WI38 (cell line): ENCODE measurements around the gene TRA2A.
"Not testable (repeated sequence)": the region's sequence is repeated elsewhere in the genome, so short reads cannot be mapped to it uniquely, and the experiment has no call there.

Experiments
- H3K4me3 ChIP-seq: 2 replicates; pipeline ENCODE4 v1.5.1; 2011; ENCODE audit warnings: low read depth, mild to moderate bottlenecking, control low read depth, low read length
- TF ChIP-seq, protein P1 (sequence below): IDR thresholded peaks from 2 replicates; pipeline ENCODE4 v1.5.1; 2012; ENCODE audit warnings: low read depth, mild to moderate bottlenecking, control low read depth, low read length

Gene TRA2A

DNA sequence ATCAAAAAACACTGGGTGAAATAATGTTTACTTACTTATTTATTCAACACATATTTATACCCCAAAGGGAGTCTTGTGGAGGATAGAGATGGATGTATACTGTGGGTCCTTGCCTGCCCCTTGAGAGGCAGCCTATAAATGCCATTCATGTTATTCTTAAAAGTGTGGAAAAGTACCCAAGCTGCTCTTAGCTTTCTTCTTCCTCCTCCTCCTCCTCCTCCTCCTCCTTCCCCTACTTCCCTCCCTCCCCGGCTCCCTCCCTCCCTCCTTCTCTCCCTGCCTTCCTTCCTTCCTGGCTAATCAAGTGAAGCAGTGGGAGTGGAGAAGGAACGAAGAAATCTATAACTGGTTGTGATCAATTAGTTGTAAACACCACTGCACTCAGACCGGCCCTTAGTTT is 40.3 kb downstream of the TRA2A start:
- TF ChIP-seq, protein P1, sequence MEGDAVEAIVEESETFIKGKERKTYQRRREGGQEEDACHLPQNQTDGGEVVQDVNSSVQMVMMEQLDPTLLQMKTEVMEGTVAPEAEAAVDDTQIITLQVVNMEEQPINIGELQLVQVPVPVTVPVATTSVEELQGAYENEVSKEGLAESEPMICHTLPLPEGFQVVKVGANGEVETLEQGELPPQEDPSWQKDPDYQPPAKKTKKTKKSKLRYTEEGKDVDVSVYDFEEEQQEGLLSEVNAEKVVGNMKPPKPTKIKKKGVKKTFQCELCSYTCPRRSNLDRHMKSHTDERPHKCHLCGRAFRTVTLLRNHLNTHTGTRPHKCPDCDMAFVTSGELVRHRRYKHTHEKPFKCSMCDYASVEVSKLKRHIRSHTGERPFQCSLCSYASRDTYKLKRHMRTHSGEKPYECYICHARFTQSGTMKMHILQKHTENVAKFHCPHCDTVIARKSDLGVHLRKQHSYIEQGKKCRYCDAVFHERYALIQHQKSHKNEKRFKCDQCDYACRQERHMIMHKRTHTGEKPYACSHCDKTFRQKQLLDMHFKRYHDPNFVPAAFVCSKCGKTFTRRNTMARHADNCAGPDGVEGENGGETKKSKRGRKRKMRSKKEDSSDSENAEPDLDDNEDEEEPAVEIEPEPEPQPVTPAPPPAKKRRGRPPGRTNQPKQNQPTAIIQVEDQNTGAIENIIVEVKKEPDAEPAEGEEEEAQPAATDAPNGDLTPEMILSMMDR, result no peak

DNA sequence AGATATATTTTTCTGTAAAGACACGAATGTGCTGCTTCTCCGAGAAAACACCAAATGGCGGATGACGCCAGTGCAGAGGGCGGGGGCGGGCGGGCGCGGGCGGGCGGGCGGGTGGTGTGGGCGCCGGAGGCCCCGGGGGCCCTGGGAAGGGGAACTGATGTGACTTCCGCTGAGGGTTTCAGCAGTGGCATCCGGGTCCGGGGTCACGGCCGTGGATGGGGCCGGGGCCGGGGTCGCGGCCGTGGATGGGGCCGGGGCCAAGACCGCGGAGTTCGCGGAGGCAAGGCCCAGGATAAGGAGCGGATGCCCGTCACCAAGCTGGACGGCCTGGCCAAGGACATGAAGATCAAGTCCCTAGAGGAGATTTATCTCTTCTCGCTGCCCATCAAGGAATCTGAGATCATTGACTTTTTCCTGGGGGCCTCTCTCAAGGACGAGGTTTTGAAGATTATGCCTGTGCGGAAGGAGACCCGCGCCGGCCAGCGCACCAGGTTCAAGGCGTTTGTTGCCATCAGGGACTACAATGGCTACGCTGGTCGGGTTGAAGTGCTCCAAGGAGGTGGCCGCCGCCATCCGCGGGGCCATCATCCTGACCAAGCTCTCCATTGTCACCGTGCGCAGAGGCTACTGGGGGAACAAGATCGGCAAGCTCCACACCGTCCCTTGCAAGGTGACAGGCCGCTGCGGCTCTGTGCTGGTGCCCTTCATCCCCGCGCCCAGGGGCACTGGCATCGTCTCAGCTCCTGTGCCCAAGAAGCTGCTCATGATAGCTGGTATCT is 41.2 kb downstream of the TRA2A start:
- TF ChIP-seq, protein P1, result no peak
- peak overlapping the region; percentile 55 for H3K4me3 ChIP-seq

More for the DNA sequence above, 40.3 kb downstream of the TRA2A start:
- no peak overlapping the region for H3K4me3 ChIP-seq

DNA sequence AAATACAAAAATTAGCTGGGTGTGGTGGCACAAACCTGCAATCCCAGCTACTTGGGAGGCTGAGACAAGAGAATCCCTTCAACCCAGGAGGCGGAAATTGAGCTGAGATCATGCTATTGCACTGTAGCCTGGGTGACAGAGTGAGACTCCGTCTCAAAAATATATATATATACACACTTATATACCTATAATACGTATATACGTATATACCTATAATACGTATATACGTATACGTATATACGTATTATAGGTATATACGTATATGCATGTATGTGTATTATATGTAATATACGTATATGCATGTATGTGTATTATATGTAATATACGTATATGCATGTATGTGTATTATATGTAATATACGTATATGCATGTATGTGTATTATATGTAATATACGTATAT is 43.1 kb downstream of the TRA2A start:
- not testable (repeated sequence) for H3K4me3 ChIP-seq

DNA sequence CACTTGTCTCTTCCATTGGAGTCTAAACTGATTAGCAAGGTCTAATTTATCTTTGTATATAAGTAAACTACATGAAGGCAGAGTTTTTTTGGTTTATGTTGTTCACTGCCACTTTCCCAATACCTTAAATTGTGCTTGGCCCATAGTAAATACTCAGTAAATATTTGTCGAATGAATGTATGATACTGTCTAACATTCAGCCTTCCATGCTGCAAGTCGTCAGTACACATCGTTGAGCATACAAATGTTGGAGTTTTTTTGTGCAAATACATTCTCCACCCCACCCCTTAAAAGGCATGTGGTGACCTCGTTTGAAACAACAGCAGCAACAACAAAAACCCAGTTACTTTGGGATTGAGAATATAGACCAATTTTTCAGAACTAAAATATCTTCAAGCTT is 44.1 kb downstream of the TRA2A start:
- no peak overlapping the region for H3K4me3 ChIP-seq
- TF ChIP-seq, protein P1, result no peak

DNA sequence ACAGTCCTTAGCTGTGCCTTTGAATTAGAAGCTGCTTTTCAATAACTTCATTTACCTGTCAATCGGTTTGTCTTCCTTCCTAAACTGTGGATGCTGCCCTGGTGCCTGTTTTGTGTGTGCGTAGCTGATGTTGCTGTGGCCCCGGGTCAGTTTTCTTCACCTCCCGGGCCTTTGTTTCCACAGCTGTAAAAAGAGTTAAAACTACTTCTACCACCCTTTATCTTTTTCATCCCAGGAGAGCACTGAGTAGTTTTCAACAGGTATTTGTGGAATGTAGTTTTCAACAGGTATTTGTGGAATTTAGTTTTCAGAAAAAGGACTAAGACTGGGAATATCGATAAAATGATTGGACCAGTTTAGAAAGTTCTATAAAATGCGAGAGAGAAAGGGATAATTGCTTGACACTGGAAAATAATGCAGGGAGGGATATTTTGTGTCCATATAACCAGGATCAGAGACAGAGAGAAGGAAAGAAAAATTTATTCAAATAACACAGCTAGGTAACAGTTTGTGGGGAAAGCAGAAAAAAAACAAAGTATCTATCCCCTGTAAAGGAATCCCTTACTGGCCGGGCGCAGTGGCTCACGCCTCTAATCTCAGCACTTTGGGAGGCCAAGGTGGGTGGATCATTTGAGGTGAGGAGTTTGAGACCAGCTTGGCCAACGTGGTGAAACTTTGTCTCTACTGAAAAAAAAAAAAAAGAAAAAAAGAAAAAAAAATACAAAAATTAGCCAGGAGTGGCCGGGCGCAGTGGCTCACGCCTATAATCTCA is 45.6 kb downstream of the TRA2A start:
- TF ChIP-seq, protein P1, result no peak
- H3K4me3 ChIP-seq, result no peak overlapping the region

DNA sequence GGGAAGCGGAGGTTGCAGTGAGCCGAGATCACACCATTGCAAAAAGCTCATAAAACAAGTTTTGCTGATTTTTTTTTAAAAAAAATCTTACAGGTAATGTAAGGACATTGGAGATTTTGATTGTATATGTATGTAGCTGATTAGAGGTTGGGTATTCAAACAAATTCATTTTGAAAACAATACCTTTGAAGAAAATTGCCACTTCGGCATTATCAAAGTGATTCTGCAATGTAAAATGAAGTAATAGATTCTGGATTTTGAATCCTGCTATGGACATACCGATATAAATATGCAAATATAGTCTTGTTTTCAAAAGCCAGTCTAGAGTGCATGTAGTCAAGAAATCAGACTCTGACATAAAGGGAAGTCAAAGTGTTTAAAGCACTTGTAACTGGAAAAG is 49.1 kb downstream of the TRA2A start:
- no peak overlapping the region for H3K4me3 ChIP-seq
- TF ChIP-seq, protein P1, result no peak

DNA sequence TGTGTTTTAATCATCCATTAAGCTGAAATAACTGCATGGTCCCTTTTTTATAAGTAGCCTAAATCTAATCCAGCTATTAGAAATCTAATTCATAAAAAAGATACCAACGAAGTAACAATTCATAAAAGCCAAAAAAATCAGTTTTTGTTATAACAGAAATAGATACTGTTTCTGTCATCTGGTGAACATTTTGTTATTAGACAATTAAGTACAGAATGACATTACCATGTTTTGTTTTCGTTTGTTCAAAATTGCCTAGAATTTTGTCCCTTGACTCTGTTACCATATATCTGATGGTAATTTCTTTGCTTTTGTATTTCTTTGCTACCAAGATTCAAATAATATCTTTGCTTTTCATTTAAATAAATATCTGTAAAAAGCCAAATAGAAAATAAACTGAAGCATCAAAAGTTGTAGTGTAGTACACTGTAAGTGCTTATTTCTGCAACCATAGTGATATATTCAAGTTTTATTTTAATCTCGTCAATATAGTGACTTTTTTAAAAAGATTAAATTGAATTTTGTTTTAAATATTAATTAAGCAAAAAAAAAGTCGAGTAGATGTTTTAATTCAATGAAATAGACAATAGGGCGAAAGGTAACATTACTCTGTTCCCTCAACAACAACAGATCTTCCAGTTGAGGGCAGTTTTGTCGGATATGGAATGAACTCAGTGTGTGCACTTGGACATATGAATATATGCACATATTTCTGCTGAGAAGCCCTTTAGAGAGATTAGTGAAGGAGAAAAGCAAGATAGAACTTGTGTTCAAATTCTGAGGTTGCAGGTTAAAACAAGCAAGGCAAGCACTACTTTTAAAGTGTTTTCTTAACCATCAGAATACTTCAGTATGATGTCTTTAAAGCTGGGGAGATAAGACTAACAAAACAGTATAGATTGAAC is 53.6 kb downstream of the TRA2A start:
- TF ChIP-seq, protein P1, result no peak
- no peak overlapping the region for H3K4me3 ChIP-seq
